Mesenchymal stem cell (in vitro differentiated cells and primary cell): ENCODE measurements around the gene PLK3.

Experiments
- DNase-seq: peaks from one replicate; pipeline ENCODE4 v3.0.0-alpha.2; 2013
- H2AFZ ChIP-seq: one replicate; pipeline ENCODE4 v1.6.1; 2013; ENCODE audit warnings: low read depth, mild to moderate bottlenecking, control low read depth, inconsistent platforms, low read length, moderate library complexity
- H2AK5ac ChIP-seq: 2 replicates; pipeline ENCODE4 v1.6.1; 2013; ENCODE audit warnings: low read length, moderate library complexity, mild to moderate bottlenecking, inconsistent platforms; ENCODE audit not compliant: severe bottlenecking
- H2BK120ac ChIP-seq: one replicate; pipeline ENCODE4 v1.6.1; 2013; ENCODE audit warnings: low read depth, mild to moderate bottlenecking, inconsistent platforms, low read length, moderate library complexity
- H2BK12ac ChIP-seq, 2 experiments: one replicate each; pipeline ENCODE4 v1.6.1; 2013; ENCODE audit warnings: inconsistent platforms in 2 of 2, low read length in 2 of 2, mild to moderate bottlenecking in 2 of 2, moderate library complexity in 2 of 2, control low read depth in 1 of 2
- H2BK15ac ChIP-seq: one replicate; pipeline ENCODE4 v1.6.1; 2013; ENCODE audit warnings: mild to moderate bottlenecking, low read depth, inconsistent platforms; ENCODE audit not compliant: poor library complexity, severe bottlenecking
- H2BK5ac ChIP-seq: 2 replicates; pipeline ENCODE4 v1.6.1; 2013; ENCODE audit warnings: low read depth, mild to moderate bottlenecking, low read length, control low read depth, inconsistent platforms; ENCODE audit not compliant: poor library complexity, severe bottlenecking
- H3K14ac ChIP-seq, 2 experiments: one replicate each; pipeline ENCODE4 v1.6.1; 2013; ENCODE audit warnings: inconsistent platforms in 2 of 2, low read length in 2 of 2, control low read depth in 1 of 2, mild to moderate bottlenecking in 1 of 2, moderate library complexity in 1 of 2
- H3K18ac ChIP-seq, 2 experiments: one replicate each; pipeline ENCODE4 v1.6.1; 2013; ENCODE audit warnings: inconsistent platforms in 2 of 2, low read length in 2 of 2, control low read depth in 1 of 2, low read depth in 1 of 2, mild to moderate bottlenecking in 1 of 2
- H3K23ac ChIP-seq, 2 experiments: one replicate each; pipeline ENCODE4 v1.6.1; 2013; ENCODE audit warnings: inconsistent platforms in 2 of 2, low read length in 2 of 2, mild to moderate bottlenecking in 2 of 2, moderate library complexity in 2 of 2, control low read depth in 1 of 2
- H3K27ac ChIP-seq: 2 replicates; pipeline ENCODE4 v1.5.1; 2013; ENCODE audit warnings: mild to moderate bottlenecking, moderate library complexity, low read length, control low read depth, inconsistent platforms; ENCODE audit not compliant: poor library complexity, severe bottlenecking
- H3K27me3 ChIP-seq, 2 experiments: 2 replicates each; pipeline versions ENCODE4 v1.6.1 to v1.7.0; 2013; ENCODE audit warnings: low read length in 2 of 2, mild to moderate bottlenecking in 2 of 2, moderate library complexity in 2 of 2, control low read depth in 1 of 2, inconsistent platforms in 1 of 2; ENCODE audit not compliant: control insufficient read depth in 1 of 2, insufficient read depth in 1 of 2
- H3K36me3 ChIP-seq, 2 experiments: 2 replicates each; pipeline versions ENCODE4 v1.6.1 to v1.7.0; 2013; ENCODE audit warnings: low read length in 2 of 2, control low read depth in 1 of 2, inconsistent platforms in 1 of 2, low read depth in 1 of 2, mild to moderate bottlenecking in 1 of 2; ENCODE audit not compliant: insufficient read depth in 2 of 2, control insufficient read depth in 1 of 2
- H3K4ac ChIP-seq, 2 experiments: one replicate each; pipeline ENCODE4 v1.6.1; 2013; ENCODE audit warnings: inconsistent platforms in 2 of 2, low read length in 2 of 2, mild to moderate bottlenecking in 2 of 2, moderate library complexity in 2 of 2, control low read depth in 1 of 2, low read depth in 1 of 2
- H3K4me1 ChIP-seq: 2 replicates; pipeline ENCODE4 v1.6.1; 2013; ENCODE audit warnings: low read depth, low read length, control low read depth; ENCODE audit not compliant: control insufficient read depth, insufficient read depth
- H3K4me2 ChIP-seq: 2 replicates; pipeline ENCODE4 v1.6.1; 2013; ENCODE audit warnings: low read length, mild to moderate bottlenecking, inconsistent platforms; ENCODE audit not compliant: poor library complexity, severe bottlenecking
- H3K4me3 ChIP-seq, 2 experiments: 2 replicates each; pipeline versions ENCODE4 v1.5.1 to v1.7.0; 2013; ENCODE audit warnings: low read length in 2 of 2, mild to moderate bottlenecking in 2 of 2, control low read depth in 1 of 2, low read depth in 1 of 2; ENCODE audit not compliant: insufficient read depth in 1 of 2
- H3K79me1 ChIP-seq: replicated peaks from 2 replicates; pipeline ENCODE4 v1.6.1; 2013; ENCODE audit warnings: mild to moderate bottlenecking, control low read depth, low read length, inconsistent platforms; ENCODE audit not compliant: poor library complexity, severe bottlenecking
- H3K9ac ChIP-seq: 2 replicates; pipeline ENCODE4 v1.7.0; 2013; ENCODE audit warnings: mild to moderate bottlenecking, low read length, moderate library complexity
- H3K9me3 ChIP-seq: 2 replicates; pipeline ENCODE4 v1.7.0; 2013; ENCODE audit warnings: mild to moderate bottlenecking, low read length; ENCODE audit not compliant: control insufficient read depth
- H4K8ac ChIP-seq: one replicate; pipeline ENCODE4 v1.6.1; 2013; ENCODE audit warnings: inconsistent platforms, mild to moderate bottlenecking, low read length, moderate library complexity
- H4K91ac ChIP-seq: one replicate; pipeline ENCODE4 v1.6.1; 2013; ENCODE audit warnings: mild to moderate bottlenecking, low read length, inconsistent platforms
- WGBS: methylation state at CpG from one replicate; pipeline ENCODE4 v1.1.7; 2013; ENCODE audit warnings: mixed read lengths; 5-methylcytosine and 5-hydroxymethylcytosine counted together

PLK3 gene

DNA sequence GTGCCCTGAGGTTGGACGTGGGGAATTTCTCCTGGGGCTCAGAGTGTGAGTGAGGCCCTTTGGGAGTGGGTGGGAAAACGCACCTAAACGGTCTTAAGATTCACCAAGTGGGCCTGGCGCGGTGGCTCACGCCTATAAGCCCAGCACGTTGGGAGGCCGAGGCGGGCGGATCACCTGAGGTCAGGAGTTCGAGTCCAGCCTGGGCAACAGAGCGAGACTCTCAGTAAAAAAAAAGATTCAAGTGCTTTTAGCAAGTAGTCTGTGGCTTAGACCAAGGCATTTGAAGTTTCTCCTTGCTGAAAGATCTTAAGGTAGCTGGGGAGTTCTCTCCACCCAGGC is 23.5 kb upstream of the PLK3 start:
- WGBS: 35% methylated on average over 12 of the region's 12 CpGs

DNA sequence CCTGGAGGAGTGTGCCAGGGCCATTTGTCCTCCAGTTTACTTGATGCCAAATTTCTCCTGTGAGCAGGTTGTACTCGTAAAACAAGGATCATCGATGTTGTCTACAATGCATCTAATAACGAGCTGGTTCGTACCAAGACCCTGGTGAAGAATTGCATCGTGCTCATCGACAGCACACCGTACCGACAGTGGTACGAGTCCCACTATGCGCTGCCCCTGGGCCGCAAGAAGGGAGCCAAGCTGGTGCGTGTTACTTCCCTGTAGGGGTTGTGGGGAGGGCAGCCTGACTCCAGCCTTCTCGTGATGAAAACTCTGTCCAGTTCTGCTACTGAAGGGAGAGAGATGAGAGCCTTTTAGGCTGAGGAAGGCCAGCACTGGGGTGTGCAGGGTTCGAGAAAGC is 22.6 kb upstream of the PLK3 start:
- Histone ChIP-seq H3K79me1 (no peaks in the 10 kb centered on the region), H4K91ac (no peak overlapping the region), H3K4me3 (peak overlapping the region in 1 of 2 experiments; percentile 87), H3K18ac (no peak overlapping the region), H4K8ac (peak overlapping the region; percentile 14), H2AFZ (no peak overlapping the region), H2BK5ac (no peak overlapping the region), H3K36me3 (peaks cover 46 to 54% of the 10 kb centered on the region in 2 experiments), H3K27me3 (no peaks in the 10 kb centered on the region), H3K4ac (no peak overlapping the region), H3K9me3 (no peaks in the 10 kb centered on the region), H2BK15ac (no peak overlapping the region), H2BK12ac (no peak overlapping the region), H3K27ac (no peak overlapping the region), H3K4me1 (peaks cover 18% of the 10 kb centered on the region), H2BK120ac (no peak overlapping the region), H3K14ac (no peak overlapping the region), H3K9ac (peak overlapping the region; percentile 96), H3K23ac (no peak overlapping the region), H2AK5ac (no peak overlapping the region), H3K4me2 (peak overlapping the region; percentile 78)
- DNase-seq: no peak
- WGBS: 90% methylated on average over 14 of the region's 14 CpGs

More for the DNA sequence above, 23.5 kb upstream of the PLK3 start:
- Histone ChIP-seq H2AK5ac (no peak overlapping the region), H2BK120ac (no peak overlapping the region), H4K8ac (no peak overlapping the region), H2BK5ac (no peak overlapping the region), H3K4me3 (peak overlapping the region; percentile 81 to 87), H3K27me3 (no peaks in the 10 kb centered on the region), H2BK12ac (peak overlapping the region in 1 of 2 experiments; percentile 55), H3K4me1 (peaks cover 18% of the 10 kb centered on the region), H4K91ac (no peak overlapping the region), H3K4ac (peak overlapping the region in 1 of 2 experiments; percentile 42), H3K27ac (peak overlapping the region; percentile 67), H3K4me2 (peak overlapping the region; percentile 78), H3K23ac (peak overlapping the region in 1 of 2 experiments; percentile 29), H3K36me3 (peaks cover 46 to 54% of the 10 kb centered on the region in 2 experiments), H3K18ac (no peak overlapping the region), H3K9ac (peak overlapping the region; percentile 96), H3K79me1 (peaks cover 2% of the 10 kb centered on the region), H2AFZ (no peak overlapping the region), H2BK15ac (no peak overlapping the region), H3K14ac (peak overlapping the region in 1 of 2 experiments; percentile 88), H3K9me3 (no peaks in the 10 kb centered on the region)
- DNase-seq: no peak

DNA sequence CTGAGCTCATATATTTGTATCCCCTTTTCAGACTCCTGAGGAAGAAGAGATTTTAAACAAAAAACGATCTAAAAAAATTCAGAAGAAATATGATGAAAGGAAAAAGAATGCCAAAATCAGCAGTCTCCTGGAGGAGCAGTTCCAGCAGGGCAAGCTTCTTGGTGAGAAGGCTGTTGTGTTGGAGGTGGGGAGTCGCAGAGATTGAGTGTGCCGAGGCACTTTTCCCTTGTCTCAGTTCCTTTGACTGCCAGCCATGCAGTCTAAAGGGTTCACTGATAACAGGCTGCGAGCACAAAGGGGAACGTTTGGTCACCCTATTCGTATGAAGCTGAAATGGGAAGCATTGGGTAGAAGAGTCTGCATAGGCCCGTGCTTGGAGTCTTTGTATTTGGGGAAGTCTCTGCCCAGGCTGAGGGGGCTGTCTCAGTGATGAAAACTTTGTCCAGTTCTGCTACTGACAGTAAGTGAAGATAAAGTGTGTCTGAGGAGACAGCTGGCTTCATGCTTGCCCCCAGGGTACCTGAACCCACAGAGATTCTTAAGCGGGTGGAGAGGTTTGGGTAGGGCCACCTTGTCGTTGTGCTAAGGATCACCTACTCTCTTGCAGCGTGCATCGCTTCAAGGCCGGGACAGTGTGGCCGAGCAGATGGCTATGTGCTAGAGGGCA is 22.1 kb upstream of the PLK3 start:
- Histone ChIP-seq H2BK12ac (no peak overlapping the region), H4K8ac (no peak overlapping the region), H3K36me3 (peaks cover 46 to 54% of the 10 kb centered on the region in 2 experiments), H3K9ac (peak overlapping the region; percentile 96), H3K27ac (no peak overlapping the region), H3K9me3 (no peaks in the 10 kb centered on the region), H3K4me1 (peaks cover 18% of the 10 kb centered on the region), H3K79me1 (no peaks in the 10 kb centered on the region), H2BK15ac (no peak overlapping the region), H3K14ac (no peak overlapping the region), H3K4ac (no peak overlapping the region), H3K23ac (no peak overlapping the region), H3K27me3 (no peaks in the 10 kb centered on the region), H4K91ac (no peak overlapping the region), H3K4me2 (no peak overlapping the region), H2AFZ (no peak overlapping the region), H2BK120ac (no peak overlapping the region), H3K4me3 (peak overlapping the region in 1 of 2 experiments; percentile 87), H2AK5ac (no peak overlapping the region), H2BK5ac (no peak overlapping the region), H3K18ac (no peak overlapping the region)
- WGBS: 93% methylated on average over 13 of the region's 13 CpGs
- DNase-seq: no peak

DNA sequence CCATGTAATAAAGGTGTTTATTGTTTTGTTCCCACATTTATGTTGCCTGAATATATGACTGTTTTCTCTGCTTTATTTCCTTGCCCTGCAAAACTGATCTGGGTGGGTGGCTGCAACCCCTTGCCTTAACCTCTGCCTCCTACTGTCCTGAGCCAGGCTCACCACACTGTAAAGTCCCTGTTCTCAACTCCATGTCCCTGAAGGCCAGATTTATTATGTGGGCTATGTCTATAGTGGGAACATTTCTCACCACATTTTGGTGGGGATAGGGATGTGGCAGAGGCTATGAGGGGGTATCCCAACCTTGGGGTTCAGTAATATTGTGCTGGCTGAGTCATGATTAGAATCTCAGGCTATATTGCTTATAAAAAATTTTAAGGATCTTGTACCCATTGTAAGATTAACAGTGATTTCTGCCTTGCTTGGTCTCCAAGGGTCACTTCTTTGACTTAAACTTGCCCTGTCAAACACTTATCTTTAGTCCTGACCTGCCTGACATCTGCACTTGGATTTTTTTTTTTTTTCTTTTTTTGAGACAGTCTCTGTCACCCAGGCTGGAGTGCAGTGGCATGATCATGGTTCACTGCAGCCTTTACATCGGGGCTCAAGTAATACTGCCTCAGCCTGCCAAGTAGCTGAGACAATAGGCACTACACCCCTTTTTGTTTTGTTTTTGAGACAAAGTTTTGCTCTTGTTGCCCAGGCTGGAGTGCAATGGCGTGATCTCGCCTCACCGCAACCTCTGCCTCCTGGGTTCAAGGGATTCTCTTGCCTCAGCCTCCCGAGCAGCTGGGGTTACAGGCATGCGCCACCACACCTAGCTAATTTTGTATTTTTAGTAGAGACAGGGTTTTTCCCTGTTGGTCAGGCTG is 21.2 kb upstream of the PLK3 start:
- Histone ChIP-seq H3K18ac (no peak overlapping the region), H3K23ac (no peak overlapping the region), H3K27me3 (no peaks in the 10 kb centered on the region), H2BK5ac (no peak overlapping the region), H3K4me2 (no peak overlapping the region), H2AFZ (no peak overlapping the region), H3K9me3 (no peaks in the 10 kb centered on the region), H3K4me3 (peak overlapping the region in 1 of 2 experiments; percentile 55), H2BK15ac (no peak overlapping the region), H3K36me3 (peaks cover 46 to 54% of the 10 kb centered on the region in 2 experiments), H2BK12ac (no peak overlapping the region), H4K91ac (no peak overlapping the region), H3K79me1 (no peaks in the 10 kb centered on the region), H2BK120ac (no peak overlapping the region), H3K27ac (no peak overlapping the region), H3K9ac (peak overlapping the region; percentile 96), H3K4me1 (peaks cover 21% of the 10 kb centered on the region), H2AK5ac (no peak overlapping the region), H4K8ac (no peak overlapping the region), H3K14ac (no peak overlapping the region), H3K4ac (no peak overlapping the region)
- DNase-seq: no peak
- 100% methylated on average over 5 of the region's 6 CpGs for WGBS
